ENCODE data around the gene TDRKH.

DNA sequence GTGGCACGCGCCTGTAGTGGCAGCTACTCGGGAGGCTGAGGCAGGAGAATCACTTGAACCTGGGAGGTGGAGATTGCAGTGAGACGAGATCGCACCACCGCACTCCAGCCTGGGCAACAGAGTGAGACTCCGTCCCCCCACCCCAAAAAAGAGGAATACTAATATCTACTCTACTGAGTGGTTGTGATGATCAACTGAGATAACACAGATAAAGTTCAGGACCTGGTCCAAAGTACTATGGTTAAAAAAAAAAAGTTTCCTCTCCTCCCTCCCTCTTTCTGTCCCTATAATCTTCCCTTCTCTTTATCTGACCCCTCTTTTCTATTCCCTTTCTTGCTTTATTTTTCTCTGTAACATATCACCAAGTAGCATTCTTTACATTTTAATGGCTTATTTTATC is 45.3 kb upstream of the TDRKH start:
- TF ChIP-seq, protein P1, sequence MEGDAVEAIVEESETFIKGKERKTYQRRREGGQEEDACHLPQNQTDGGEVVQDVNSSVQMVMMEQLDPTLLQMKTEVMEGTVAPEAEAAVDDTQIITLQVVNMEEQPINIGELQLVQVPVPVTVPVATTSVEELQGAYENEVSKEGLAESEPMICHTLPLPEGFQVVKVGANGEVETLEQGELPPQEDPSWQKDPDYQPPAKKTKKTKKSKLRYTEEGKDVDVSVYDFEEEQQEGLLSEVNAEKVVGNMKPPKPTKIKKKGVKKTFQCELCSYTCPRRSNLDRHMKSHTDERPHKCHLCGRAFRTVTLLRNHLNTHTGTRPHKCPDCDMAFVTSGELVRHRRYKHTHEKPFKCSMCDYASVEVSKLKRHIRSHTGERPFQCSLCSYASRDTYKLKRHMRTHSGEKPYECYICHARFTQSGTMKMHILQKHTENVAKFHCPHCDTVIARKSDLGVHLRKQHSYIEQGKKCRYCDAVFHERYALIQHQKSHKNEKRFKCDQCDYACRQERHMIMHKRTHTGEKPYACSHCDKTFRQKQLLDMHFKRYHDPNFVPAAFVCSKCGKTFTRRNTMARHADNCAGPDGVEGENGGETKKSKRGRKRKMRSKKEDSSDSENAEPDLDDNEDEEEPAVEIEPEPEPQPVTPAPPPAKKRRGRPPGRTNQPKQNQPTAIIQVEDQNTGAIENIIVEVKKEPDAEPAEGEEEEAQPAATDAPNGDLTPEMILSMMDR (IDR thresholded peaks at IDR 0.05), result no peak
- TF ChIP-seq POLR2A (IDR thresholded peaks at IDR 0.05) (no peak), POLR2AphosphoS5 (IDR thresholded peaks at IDR 0.05) (no peak)
